Measurements from ENCODE around the gene CENPH. TPM values are rescaled to one million over a fixed set of nuclear protein-coding genes. Genes with fewer than 3 reads are reported as not detected.
A peak's percentile ranks its signal among the peaks of the same experiment; 100 is the strongest.

CENPH gene
- total and polyA plus RNA-seq, 2 experiments from 2014 or later, result 3.7 to 10.8 TPM

DNA sequence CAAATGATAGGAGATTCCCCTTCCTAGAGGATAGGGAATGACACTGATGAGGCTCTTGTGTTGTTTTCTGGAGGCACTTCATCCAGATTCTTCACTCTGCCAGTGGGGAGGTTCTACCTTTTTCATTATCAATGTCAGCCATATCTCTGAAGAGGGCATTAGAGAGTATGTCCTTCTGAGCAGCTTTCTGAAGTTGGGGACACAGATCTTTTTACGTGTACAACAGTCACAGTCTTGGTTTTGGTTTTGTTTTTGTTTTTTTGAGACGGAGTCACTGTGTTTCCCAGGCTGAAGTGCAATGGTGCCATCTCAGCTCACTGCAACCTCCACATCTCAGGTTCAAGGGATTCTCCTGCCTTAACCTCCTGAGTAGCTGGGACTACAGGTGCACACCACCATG is 22.6 kb downstream of the CENPH start:
- no peak overlapping the region for H3K4me3 ChIP-seq
- TF ChIP-seq EZH2phosphoT487 (IDR thresholded peaks at IDR 0.05; ENCODE audit: low read depth, severe bottlenecking, unreplicated experiment), result no peak
- no peak for TF ChIP-seq EZH2 (IDR thresholded peaks at IDR 0.05; ENCODE audit: borderline replicate concordance)
- TF ChIP-seq, protein P1, sequence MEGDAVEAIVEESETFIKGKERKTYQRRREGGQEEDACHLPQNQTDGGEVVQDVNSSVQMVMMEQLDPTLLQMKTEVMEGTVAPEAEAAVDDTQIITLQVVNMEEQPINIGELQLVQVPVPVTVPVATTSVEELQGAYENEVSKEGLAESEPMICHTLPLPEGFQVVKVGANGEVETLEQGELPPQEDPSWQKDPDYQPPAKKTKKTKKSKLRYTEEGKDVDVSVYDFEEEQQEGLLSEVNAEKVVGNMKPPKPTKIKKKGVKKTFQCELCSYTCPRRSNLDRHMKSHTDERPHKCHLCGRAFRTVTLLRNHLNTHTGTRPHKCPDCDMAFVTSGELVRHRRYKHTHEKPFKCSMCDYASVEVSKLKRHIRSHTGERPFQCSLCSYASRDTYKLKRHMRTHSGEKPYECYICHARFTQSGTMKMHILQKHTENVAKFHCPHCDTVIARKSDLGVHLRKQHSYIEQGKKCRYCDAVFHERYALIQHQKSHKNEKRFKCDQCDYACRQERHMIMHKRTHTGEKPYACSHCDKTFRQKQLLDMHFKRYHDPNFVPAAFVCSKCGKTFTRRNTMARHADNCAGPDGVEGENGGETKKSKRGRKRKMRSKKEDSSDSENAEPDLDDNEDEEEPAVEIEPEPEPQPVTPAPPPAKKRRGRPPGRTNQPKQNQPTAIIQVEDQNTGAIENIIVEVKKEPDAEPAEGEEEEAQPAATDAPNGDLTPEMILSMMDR (IDR thresholded peaks at IDR 0.05; ENCODE audit: poor library complexity), result no peak
- H3K27ac ChIP-seq, result no peak overlapping the region
- H3K9me3 ChIP-seq (ENCODE audit: low read depth), result no peaks in the 10 kb centered on the region
- no peaks in the 10 kb centered on the region for H3K4me1 ChIP-seq (ENCODE audit: insufficient read depth)
- 91% methylated on average over 2 of the region's 2 CpGs for WGBS (ENCODE audit: low lambda C conversion rate, missing lambda C conversion rate)
- H2AFZ ChIP-seq, result no peak overlapping the region
- no peak for DNase-seq (ENCODE audit: low spot score)
- no peaks in the 10 kb centered on the region for H3K9me2 ChIP-seq (replicated peaks; ENCODE audit: insufficient read depth)
- H4K20me1 ChIP-seq (ENCODE audit: insufficient read depth, poor library complexity, severe bottlenecking), result no peaks in the 10 kb centered on the region
- no peaks in the 10 kb centered on the region for H3K79me2 ChIP-seq
- H3K4me2 ChIP-seq, result no peak overlapping the region
- H3K36me3 ChIP-seq (replicated peaks; ENCODE audit: insufficient read depth, low read depth), result no peaks in the 10 kb centered on the region
- H3K27me3 ChIP-seq, result no peaks in the 10 kb centered on the region

DNA sequence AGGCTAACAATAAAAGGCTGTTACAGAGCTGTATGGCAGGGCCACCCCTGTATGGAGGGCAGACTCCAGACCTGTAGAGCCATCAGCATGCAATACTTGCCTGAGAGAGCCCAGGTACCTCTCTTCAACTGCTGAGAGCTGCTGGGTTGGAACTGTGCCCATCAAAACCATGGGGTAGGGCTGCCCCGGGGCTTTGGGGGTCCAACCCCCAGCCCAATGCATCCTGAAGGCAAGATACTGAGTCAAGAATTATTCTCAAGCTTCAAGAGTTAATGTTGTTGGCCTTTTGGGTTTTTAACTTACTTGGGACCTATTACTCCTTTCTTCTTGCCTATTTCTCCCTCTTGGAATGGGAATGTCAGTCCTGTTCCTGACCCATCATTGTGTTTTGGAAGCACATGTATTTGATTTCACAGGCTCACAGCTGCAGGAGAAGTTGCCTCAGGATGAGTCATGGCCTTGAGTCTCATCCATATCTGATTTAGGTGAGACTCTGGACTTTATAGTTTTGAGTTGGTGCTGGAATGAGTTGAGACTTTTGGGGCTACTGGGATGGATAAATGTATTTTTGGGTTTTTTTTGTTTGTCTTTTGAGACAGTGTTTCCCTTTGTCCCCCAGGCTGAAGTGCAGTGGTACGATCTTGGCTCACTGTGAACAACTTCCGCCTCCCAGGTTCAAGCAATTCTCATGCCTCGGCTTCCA is 24.3 kb downstream of the CENPH start:
- peak; percentile 28 for DNase-seq (ENCODE audit: low spot score)
- Histone ChIP-seq H3K4me3 (no peak overlapping the region), H3K9me3 (ENCODE audit: low read depth) (no peaks in the 10 kb centered on the region), H3K79me2 (peaks cover 5% of the 10 kb centered on the region), H3K4me2 (no peak overlapping the region), H2AFZ (no peak overlapping the region), H4K20me1 (ENCODE audit: insufficient read depth, poor library complexity, severe bottlenecking) (no peaks in the 10 kb centered on the region), H3K27me3 (no peaks in the 10 kb centered on the region), H3K4me1 (ENCODE audit: insufficient read depth) (peaks cover 1% of the 10 kb centered on the region), H3K9me2 (replicated peaks; ENCODE audit: insufficient read depth) (no peaks in the 10 kb centered on the region), H3K36me3 (replicated peaks; ENCODE audit: insufficient read depth, low read depth) (no peaks in the 10 kb centered on the region), H3K27ac (no peak overlapping the region)
- TF ChIP-seq, protein P1 (IDR thresholded peaks at IDR 0.05; ENCODE audit: poor library complexity), result no peak
- no peak for TF ChIP-seq EZH2phosphoT487 (IDR thresholded peaks at IDR 0.05; ENCODE audit: low read depth, severe bottlenecking, unreplicated experiment)
- no peak for TF ChIP-seq EZH2 (IDR thresholded peaks at IDR 0.05; ENCODE audit: borderline replicate concordance)
- 89% methylated on average over 4 of the region's 4 CpGs for WGBS (ENCODE audit: low lambda C conversion rate, missing lambda C conversion rate)

DNA sequence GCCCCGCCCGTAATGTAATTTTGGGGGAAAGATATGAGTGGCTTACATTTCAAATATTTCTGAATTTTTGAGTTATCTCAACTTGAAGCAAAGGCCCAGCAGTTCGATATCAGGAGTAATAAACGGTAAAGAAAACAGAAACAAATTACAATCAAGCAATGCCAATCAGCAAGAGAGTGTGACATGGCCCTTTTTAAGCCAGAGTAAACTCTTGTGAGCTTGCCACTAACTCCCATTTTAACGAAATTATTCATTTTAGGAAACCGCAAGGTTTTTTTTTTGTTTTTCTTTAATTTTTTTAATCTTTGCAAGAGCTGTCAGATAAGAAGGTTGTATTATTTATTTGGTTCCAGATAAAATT is 27.7 kb downstream of the CENPH start:
- no peaks in the 10 kb centered on the region for H3K27me3 ChIP-seq
- H3K36me3 ChIP-seq (replicated peaks; ENCODE audit: insufficient read depth, low read depth), result no peaks in the 10 kb centered on the region
- DNase-seq (ENCODE audit: low spot score), result no peak
- no peaks in the 10 kb centered on the region for H4K20me1 ChIP-seq (ENCODE audit: insufficient read depth, poor library complexity, severe bottlenecking)
- peak overlapping the region; percentile 76 for H3K4me3 ChIP-seq
- H3K9me2 ChIP-seq (replicated peaks; ENCODE audit: insufficient read depth), result no peaks in the 10 kb centered on the region
- no peaks in the 10 kb centered on the region for H3K9me3 ChIP-seq (ENCODE audit: low read depth)
- H2AFZ ChIP-seq, result peak overlapping the region; percentile 24
- H3K27ac ChIP-seq, result no peak overlapping the region
- peaks cover 9% of the 10 kb centered on the region for H3K4me1 ChIP-seq (ENCODE audit: insufficient read depth)
- H3K79me2 ChIP-seq, result peaks cover 29% of the 10 kb centered on the region
- no peak for TF ChIP-seq EZH2 (IDR thresholded peaks at IDR 0.05; ENCODE audit: borderline replicate concordance)
- TF ChIP-seq EZH2phosphoT487 (IDR thresholded peaks at IDR 0.05; ENCODE audit: low read depth, severe bottlenecking, unreplicated experiment), result no peak
- TF ChIP-seq, protein P1 (IDR thresholded peaks at IDR 0.05; ENCODE audit: poor library complexity), result no peak
- WGBS (ENCODE audit: low lambda C conversion rate, missing lambda C conversion rate), result 74% methylated on average over 6 of the region's 6 CpGs
- H3K4me2 ChIP-seq, result peak overlapping the region; percentile 70

All from hepatocyte (in vitro differentiated cells).